Left ventricle myocardium inferior (tissue), 1 donor: Measurements from ENCODE around the gene METRNL. TPM values are rescaled to one million over a fixed set of nuclear protein-coding genes. Genes with fewer than 3 reads are reported as not detected.

ENCODE experiments used
- DNase-seq: peaks from one replicate; pipeline ENCODE4 v3.0.0-alpha.2; 2020
- H3K27ac ChIP-seq: fragments of 200-600 bp; replicated peaks from 2 replicates; pipeline ENCODE4 v1.8.0; 2021
- H3K27me3 ChIP-seq: fragments of 200-600 bp; 2 replicates; pipeline ENCODE4 v1.8.0; 2021; ENCODE audit warnings: low read depth
- H3K36me3 ChIP-seq: fragments of 200-600 bp; 2 replicates; pipeline ENCODE4 v1.8.0; 2021
- H3K4me1 ChIP-seq: fragments of 200-600 bp; 2 replicates; pipeline ENCODE4 v1.8.0; 2021
- H3K4me3 ChIP-seq: fragments of 200-600 bp; 2 replicates; pipeline ENCODE4 v1.8.0; 2021; ENCODE audit warnings: mild to moderate bottlenecking, moderate library complexity
- H3K9me3 ChIP-seq: fragments of 200-600 bp; replicated peaks from 2 replicates; pipeline ENCODE4 v1.8.0; 2021
- intact Hi-C: fragments of 100-400 bp; cut with micrococcal nuclease; formaldehyde crosslinking; loops from one replicate; pipeline ENCODE4 v1.11.0; 2022
- total RNA-seq: library from RNA; stranded (reverse); fragmentation: NEBNext Ultra II Directional; extraction: Animal tissue kit (Norgen Biotek cat#: 25700); gene quantifications from one replicate; pipeline ENCODE4 v1.2.1, GENCODE V29; 2021
- TF ChIP-seq, protein P1 (sequence below): fragments of 200-600 bp; IDR thresholded peaks from 2 replicates; pipeline ENCODE4 v1.8.0; 2021; ENCODE audit warnings: antibody characterized with exemption, mild to moderate bottlenecking, borderline replicate concordance
- donor health status: DM: no; HTN: yes; CAD: no; lungs with severe emphysema.

METRNL gene
- total RNA-seq, 1 donor from 2014 or later = 75.2 TPM

DNA sequence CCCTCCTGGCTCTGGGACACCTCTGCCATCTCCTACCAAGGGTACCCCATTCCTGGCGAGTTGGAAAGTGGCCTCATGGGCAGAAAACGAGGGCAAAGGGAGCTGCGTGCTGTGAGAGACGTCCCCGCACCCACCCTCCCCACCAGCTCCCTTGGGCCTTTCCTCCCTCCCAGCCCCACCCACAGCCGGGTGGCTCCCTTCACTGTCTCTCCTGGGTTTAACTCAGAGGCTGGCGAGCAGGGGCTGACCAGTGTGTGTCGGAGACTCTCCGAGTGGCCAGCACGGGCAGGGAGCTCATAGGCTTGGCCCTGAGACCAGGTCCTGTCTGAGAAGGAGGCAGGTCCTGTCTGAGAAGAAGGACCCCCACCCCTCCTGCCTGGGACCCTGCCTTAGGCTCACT is 26.1 kb downstream of the METRNL start:
- no peak for DNase-seq
- H3K4me1 ChIP-seq = peaks cover 40% of the 10 kb centered on the region
- intact Hi-C loops = no loop called here
- H3K27ac ChIP-seq = no peak overlapping the region
- H3K36me3 ChIP-seq = no peaks in the 10 kb centered on the region
- TF ChIP-seq, protein P1, sequence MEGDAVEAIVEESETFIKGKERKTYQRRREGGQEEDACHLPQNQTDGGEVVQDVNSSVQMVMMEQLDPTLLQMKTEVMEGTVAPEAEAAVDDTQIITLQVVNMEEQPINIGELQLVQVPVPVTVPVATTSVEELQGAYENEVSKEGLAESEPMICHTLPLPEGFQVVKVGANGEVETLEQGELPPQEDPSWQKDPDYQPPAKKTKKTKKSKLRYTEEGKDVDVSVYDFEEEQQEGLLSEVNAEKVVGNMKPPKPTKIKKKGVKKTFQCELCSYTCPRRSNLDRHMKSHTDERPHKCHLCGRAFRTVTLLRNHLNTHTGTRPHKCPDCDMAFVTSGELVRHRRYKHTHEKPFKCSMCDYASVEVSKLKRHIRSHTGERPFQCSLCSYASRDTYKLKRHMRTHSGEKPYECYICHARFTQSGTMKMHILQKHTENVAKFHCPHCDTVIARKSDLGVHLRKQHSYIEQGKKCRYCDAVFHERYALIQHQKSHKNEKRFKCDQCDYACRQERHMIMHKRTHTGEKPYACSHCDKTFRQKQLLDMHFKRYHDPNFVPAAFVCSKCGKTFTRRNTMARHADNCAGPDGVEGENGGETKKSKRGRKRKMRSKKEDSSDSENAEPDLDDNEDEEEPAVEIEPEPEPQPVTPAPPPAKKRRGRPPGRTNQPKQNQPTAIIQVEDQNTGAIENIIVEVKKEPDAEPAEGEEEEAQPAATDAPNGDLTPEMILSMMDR = no peak
- H3K4me3 ChIP-seq = no peak overlapping the region
- H3K27me3 ChIP-seq = no peaks in the 10 kb centered on the region
- no peaks in the 10 kb centered on the region for H3K9me3 ChIP-seq

DNA sequence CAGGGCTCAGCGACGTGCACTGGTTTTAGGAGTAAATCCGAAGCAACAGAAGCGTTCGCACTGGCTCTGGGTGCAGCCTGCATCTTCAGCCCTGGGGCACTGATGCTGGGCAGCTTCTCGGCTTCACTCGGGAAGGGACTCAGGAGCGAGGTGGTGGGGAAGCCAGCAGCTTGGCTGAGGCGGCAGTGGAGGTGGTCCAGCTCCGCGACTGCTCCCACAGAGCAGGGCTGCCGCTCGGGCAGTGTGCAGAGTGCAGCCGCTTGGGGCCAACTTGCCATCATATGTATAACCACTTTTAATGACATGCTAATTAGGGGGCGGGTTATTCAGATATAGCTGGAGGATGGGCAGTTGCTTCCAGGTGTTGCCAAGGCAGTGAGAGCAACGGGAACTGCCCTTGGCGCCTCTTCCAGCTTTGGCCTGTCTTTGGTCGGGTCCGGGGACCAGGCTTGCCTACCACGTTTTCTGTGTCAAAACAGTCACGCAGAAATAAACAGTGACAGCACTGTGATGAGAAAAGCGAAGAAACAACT is 26.7 kb downstream of the METRNL start:
- TF ChIP-seq, protein P1 = no peak
- no peak overlapping the region for H3K27ac ChIP-seq
- H3K4me3 ChIP-seq = no peak overlapping the region
- H3K9me3 ChIP-seq = no peaks in the 10 kb centered on the region
- H3K36me3 ChIP-seq = no peaks in the 10 kb centered on the region
- H3K27me3 ChIP-seq = no peaks in the 10 kb centered on the region
- H3K4me1 ChIP-seq = peaks cover 41% of the 10 kb centered on the region
- intact Hi-C loops = no loop called here
- no peak for DNase-seq

DNA sequence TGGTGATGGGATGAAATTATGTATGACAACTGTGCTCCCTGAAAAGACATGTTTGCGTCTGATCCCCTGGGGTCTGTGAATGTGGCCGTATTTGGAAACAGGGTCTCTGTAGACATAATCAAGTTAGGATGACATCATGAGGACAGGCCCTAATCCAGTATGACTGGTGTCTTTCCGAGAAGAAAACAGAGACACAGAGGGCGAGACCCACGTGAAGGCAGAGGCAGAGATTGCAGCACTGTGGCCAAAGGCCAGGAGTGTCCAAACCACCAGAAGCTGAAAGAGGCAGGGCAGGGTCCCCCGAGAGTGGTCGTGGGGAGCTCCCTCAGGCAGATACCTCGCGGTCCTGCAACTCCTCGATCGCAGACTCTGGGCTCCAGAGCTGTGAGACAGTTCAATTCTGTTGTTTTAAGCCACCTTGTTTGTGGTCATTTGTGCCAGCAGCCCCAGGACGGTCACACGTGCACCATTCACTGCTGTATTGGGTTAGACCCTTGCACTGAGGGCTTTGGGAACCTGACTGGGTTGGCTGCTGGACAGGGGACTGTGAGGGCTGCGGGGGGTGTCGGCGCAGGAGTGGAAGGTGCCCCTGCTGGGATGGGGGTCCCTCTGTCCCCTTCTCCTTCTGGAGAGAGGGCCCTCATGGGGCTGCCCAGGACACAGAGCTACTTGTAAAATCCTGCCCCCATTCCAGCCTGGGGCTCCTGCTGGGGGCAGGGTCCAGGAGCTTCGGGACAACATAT is 27.7 kb downstream of the METRNL start:
- no peak for DNase-seq
- H3K4me3 ChIP-seq = no peak overlapping the region
- no peaks in the 10 kb centered on the region for H3K9me3 ChIP-seq
- intact Hi-C loops = no loop called here
- H3K27ac ChIP-seq = no peak overlapping the region
- H3K4me1 ChIP-seq = peaks cover 35% of the 10 kb centered on the region
- TF ChIP-seq, protein P1 = no peak
- H3K36me3 ChIP-seq = no peaks in the 10 kb centered on the region
- no peaks in the 10 kb centered on the region for H3K27me3 ChIP-seq

DNA sequence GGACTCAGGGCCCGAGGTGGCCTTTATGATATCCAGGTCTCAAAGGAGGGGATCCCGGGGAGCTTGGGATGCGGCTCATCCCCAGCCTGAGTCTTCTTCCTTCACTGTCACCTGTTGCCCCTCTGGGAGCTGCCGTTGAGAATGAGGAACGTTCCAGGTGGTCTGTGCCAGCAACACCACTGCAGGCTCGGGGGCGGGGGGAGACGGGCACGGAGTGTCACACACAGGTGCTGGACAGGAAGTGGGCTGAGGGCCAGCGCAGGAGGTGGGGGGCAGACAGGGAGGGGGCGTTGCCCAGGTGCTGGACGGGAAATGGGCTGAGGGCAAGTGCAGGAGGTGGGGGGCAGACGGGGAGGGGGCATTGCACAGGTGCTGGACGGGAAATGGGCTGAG is 28.2 kb downstream of the METRNL start:
- H3K36me3 ChIP-seq = no peaks in the 10 kb centered on the region
- intact Hi-C loops = no loop called here
- H3K27me3 ChIP-seq = no peaks in the 10 kb centered on the region
- no peak for DNase-seq
- no peaks in the 10 kb centered on the region for H3K9me3 ChIP-seq
- H3K27ac ChIP-seq = no peak overlapping the region
- TF ChIP-seq, protein P1 = no peak
- H3K4me3 ChIP-seq = no peak overlapping the region
- peaks cover 31% of the 10 kb centered on the region for H3K4me1 ChIP-seq

DNA sequence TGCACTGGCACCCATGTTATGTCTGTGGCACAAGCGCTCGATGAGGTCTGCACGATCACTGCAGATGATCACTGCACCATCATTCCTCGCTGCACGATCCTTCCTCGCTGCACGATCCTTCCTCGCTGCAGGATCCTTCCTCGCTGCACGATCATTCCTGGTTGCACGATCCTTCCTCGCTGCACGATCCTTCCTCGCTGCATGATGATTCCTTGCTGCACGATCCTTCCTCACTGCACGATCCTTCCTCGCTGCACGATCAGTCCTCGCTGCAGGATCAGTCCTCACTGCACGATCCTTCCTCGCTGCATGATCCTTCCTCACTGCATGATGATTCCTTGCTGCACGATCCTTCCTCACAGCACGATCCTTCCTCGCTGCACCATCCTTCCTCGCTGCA is 29.3 kb downstream of the METRNL start:
- DNase-seq = no peak
- Histone ChIP-seq H3K4me3 (no peak overlapping the region), H3K27me3 (no peaks in the 10 kb centered on the region), H3K27ac (no peak overlapping the region), H3K36me3 (no peaks in the 10 kb centered on the region), H3K9me3 (no peaks in the 10 kb centered on the region), H3K4me1 (peaks cover 31% of the 10 kb centered on the region)
- intact Hi-C loops = no loop called here
- TF ChIP-seq, protein P1 = no peak
